ENCODE results near the gene IL18R1.

Gene IL18R1

GRCh38 chr2:102421890-102422759, 66.5 kb downstream of the IL18R1 start:
- DNase-seq (ENCODE audit: low spot score), result no peak
- H3K27me3 ChIP-seq (ENCODE audit: insufficient read depth, poor library complexity, severe bottlenecking), result no peaks in the 10 kb centered on the region
- no peak for ATAC-seq (ENCODE audit: low read depth)
- H3K27ac ChIP-seq (ENCODE audit: poor library complexity, severe bottlenecking), result no peak overlapping the region
- H3K36me3 ChIP-seq (ENCODE audit: low read depth), result no peaks in the 10 kb centered on the region
- H3K9me3 ChIP-seq (ENCODE audit: severe bottlenecking), result no peaks in the 10 kb centered on the region
- no peaks in the 10 kb centered on the region for H3K4me1 ChIP-seq (ENCODE audit: insufficient read depth, poor library complexity, severe bottlenecking)
- TF ChIP-seq, protein P1, sequence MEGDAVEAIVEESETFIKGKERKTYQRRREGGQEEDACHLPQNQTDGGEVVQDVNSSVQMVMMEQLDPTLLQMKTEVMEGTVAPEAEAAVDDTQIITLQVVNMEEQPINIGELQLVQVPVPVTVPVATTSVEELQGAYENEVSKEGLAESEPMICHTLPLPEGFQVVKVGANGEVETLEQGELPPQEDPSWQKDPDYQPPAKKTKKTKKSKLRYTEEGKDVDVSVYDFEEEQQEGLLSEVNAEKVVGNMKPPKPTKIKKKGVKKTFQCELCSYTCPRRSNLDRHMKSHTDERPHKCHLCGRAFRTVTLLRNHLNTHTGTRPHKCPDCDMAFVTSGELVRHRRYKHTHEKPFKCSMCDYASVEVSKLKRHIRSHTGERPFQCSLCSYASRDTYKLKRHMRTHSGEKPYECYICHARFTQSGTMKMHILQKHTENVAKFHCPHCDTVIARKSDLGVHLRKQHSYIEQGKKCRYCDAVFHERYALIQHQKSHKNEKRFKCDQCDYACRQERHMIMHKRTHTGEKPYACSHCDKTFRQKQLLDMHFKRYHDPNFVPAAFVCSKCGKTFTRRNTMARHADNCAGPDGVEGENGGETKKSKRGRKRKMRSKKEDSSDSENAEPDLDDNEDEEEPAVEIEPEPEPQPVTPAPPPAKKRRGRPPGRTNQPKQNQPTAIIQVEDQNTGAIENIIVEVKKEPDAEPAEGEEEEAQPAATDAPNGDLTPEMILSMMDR (IDR thresholded peaks at IDR 0.05; ENCODE audit: poor library complexity, severe bottlenecking), result no peak
- H3K4me3 ChIP-seq (ENCODE audit: severe bottlenecking), result no peak overlapping the region

- H3K27me3 ChIP-seq (ENCODE audit: insufficient read depth, poor library complexity, severe bottlenecking), result no peaks in the 10 kb centered on the region
- H3K4me1 ChIP-seq (ENCODE audit: insufficient read depth, poor library complexity, severe bottlenecking), result no peaks in the 10 kb centered on the region
- no peak for ATAC-seq (ENCODE audit: low read depth)
- no peaks in the 10 kb centered on the region for H3K9me3 ChIP-seq (ENCODE audit: severe bottlenecking)
- H3K36me3 ChIP-seq (ENCODE audit: low read depth), result no peaks in the 10 kb centered on the region
- DNase-seq (ENCODE audit: low spot score), result no peak
- no peak within 1 kb of the TSS for H3K4me3 ChIP-seq (ENCODE audit: severe bottlenecking)
- H3K27ac ChIP-seq (ENCODE audit: poor library complexity, severe bottlenecking), result no peak within 1 kb of the TSS
- TF ChIP-seq, protein P1 (IDR thresholded peaks at IDR 0.05; ENCODE audit: poor library complexity, severe bottlenecking), result no peak
Observed at GRCh38 chr2:102422910-102423309, 67.3 kb downstream of the IL18R1 start, which contains the start of gene IL18RAP. TSS of gene IL18RAP (plus strand) at chr2:102423160. CDS start at chr2:102423278, 118 bp downstream.

DNA sequence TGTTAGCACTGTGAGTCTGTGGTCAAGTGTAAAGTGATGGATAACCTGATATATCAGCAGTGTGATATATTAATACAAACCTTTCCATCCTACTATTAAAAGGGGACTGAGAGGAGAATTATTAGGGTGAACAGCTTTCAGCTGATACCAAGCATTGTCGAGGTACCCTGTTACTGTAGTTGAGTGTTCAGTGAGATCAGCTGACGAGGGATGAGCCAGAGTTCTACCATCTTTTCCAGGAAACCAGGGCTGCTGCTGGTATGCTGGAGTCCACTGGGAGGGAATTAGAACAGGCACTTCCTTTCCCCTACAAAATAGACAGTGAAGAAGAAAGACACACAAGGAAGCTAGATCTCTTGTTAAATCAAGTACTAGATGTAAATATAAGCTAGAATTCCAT, 67.8 kb downstream of the IL18R1 start:
- H3K4me1 ChIP-seq (ENCODE audit: insufficient read depth, poor library complexity, severe bottlenecking), result no peaks in the 10 kb centered on the region
- H3K27me3 ChIP-seq (ENCODE audit: insufficient read depth, poor library complexity, severe bottlenecking), result no peaks in the 10 kb centered on the region
- no peaks in the 10 kb centered on the region for H3K9me3 ChIP-seq (ENCODE audit: severe bottlenecking)
- TF ChIP-seq, protein P1 (IDR thresholded peaks at IDR 0.05; ENCODE audit: poor library complexity, severe bottlenecking), result no peak
- H3K27ac ChIP-seq (ENCODE audit: poor library complexity, severe bottlenecking), result no peak overlapping the region
- H3K4me3 ChIP-seq (ENCODE audit: severe bottlenecking), result no peak overlapping the region
- H3K36me3 ChIP-seq (ENCODE audit: low read depth), result no peaks in the 10 kb centered on the region
- ATAC-seq (ENCODE audit: low read depth), result no peak
- DNase-seq (ENCODE audit: low spot score), result no peak

- TF ChIP-seq, protein P1 (IDR thresholded peaks at IDR 0.05; ENCODE audit: poor library complexity, severe bottlenecking), result no peak
- no peak for ATAC-seq (ENCODE audit: low read depth)
- no peaks in the 10 kb centered on the region for H3K4me1 ChIP-seq (ENCODE audit: insufficient read depth, poor library complexity, severe bottlenecking)
- DNase-seq (ENCODE audit: low spot score), result no peak
- H3K27me3 ChIP-seq (ENCODE audit: insufficient read depth, poor library complexity, severe bottlenecking), result peaks cover 3% of the 10 kb centered on the region
- no peak overlapping the region for H3K4me3 ChIP-seq (ENCODE audit: severe bottlenecking)
- no peaks in the 10 kb centered on the region for H3K9me3 ChIP-seq (ENCODE audit: severe bottlenecking)
- H3K36me3 ChIP-seq (ENCODE audit: low read depth), result no peaks in the 10 kb centered on the region
- no peak overlapping the region for H3K27ac ChIP-seq (ENCODE audit: poor library complexity, severe bottlenecking)
Observed at GRCh38 chr2:102424754-102425153, 69.2 kb downstream of the IL18R1 start.
